Sciatic nerve (tissue), 2 donors: ENCODE data around the gene EZR. TPM values are rescaled to one million over a fixed set of nuclear protein-coding genes. Genes with fewer than 3 reads are reported as not detected.

Experiments used
- ATAC-seq: fragments of 200-7000 bp; cut with Tn5 transposase; one replicate; pipeline ENCODE4 v1.9.1; 2020; ENCODE audit warnings: mild to moderate bottlenecking, moderate library complexity
- DNase-seq: peaks from one replicate; pipeline ENCODE4 v3.0.0-alpha.2; 2020; ENCODE audit warnings: low spot score
- intact Hi-C: fragments of 100-400 bp; cut with DNase I; formaldehyde crosslinking; loops from one replicate; pipeline ENCODE4 v1.14.2; 2022
- total RNA-seq: library from RNA; stranded (reverse); fragmentation: NEBNext Ultra II Directional; extraction: Animal tissue kit (Norgen Biotek cat#: 25700); gene quantifications from one replicate; pipeline ENCODE4 v1.2.1, GENCODE V29; 2021
- donor health status: DM: no; HTN: no; CAD: no.
- donor health status: DM: no; HTN: no; CAD: no.

The EZR gene
- total RNA-seq, 1 donor from 2014 or later: 113 TPM

DNA sequence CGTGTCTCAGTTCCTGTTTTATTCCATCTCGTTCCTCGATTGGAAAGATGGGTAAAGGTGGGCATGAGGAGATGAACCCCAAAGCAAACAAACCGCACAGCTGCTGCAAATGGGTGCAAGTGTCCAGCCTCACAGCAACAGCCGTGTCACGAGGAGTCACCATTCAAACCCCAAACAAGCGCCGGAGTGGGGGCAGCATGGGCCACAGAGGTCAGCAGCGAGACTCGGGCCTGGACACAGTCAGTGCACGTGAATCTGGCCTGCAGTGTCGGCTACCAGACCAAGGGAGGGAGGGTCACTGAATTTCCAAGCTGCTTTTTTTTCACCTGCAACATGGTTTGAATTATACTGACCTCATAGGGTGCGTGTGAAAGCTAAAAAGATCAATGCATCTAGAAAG lies 63.5 kb downstream of the EZR start:
- DNase-seq: no peak
- no peak for ATAC-seq
- intact Hi-C loops: no loop called here

- intact Hi-C loops: no loop called here
- ATAC-seq: no peak
These were observed 64.4 kb downstream of the EZR start for GRCh38 chr6:158754738-158755137.

DNA sequence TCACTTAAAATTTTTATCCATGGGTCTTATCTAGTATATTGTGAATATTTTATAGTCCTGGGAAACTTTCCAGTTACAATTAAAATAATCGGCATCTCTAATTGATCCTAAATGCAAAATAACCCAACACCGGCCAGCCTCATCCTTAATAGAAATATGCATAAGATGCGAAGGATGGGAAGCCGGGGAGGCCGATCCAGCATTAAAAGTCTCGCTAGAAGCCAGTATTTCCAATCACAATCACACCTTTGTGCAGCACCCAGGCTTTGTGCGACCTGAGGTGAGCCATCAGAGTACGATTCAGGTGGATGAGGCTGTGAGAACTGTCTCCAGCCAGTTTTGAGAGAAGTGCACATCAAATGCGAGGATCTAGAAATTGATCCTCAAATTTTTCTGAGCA lies 65.4 kb downstream of the EZR start:
- intact Hi-C loops: no loop called here
- no peak for DNase-seq
- ATAC-seq: no peak

More at GRCh38 chr6:158754738-158755137, 64.4 kb downstream of the EZR start:
- no peak for DNase-seq

- intact Hi-C loops: no loop called here
- DNase-seq (no peak), ATAC-seq (peak; percentile 63)
These were observed 66.6 kb downstream of the EZR start for GRCh38 chr6:158752613-158753012.

GRCh38 chr6:158751921-158752320 lies 67.2 kb downstream of the EZR start:
- intact Hi-C loops: no loop called here
- no peak for ATAC-seq

DNA sequence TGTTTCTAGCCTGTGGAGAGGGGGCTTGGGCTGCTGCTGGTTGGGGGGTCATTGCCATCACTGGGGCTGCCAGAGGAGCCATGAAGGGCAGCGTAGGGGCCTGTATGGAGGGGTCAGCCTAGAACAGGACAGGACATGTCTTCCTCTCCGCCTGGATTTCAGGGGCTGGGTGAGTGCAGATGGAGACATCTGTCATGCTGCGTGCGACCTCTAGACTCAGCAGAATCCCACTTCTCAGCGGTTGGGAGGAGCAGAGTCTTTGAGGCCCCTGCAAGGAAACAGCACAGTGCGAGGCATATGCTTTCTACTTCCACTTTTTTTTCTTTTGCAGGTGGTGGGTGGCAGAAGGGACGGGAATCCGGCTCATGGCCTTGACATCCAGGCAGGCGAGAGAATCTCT lies 67.9 kb downstream of the EZR start:
- DNase-seq (no peak), ATAC-seq (no peak)
- intact Hi-C loops: no loop called here

More at GRCh38 chr6:158751921-158752320, 67.2 kb downstream of the EZR start:
- DNase-seq: no peak

DNA sequence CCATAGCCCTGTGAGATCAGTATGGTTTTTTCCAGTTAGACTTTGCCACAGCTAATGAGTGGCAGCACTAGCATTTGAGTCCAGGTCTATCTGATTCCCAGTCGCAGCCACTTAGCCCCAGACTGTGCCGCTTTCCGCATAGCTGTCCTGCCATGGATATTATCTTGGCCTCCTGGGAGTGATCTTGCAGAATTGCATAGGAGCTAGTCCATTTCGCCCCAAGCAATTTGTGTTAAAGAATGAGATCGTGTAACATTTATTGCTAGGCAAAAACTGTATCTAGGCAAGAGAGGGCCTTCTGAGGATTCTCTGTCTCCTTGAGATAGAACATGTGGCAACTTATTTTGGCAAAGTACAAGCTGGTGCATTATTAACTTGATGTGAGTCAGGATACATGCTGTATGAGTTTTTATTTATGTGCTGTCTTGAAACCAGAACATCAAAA lies 74.2 kb downstream of the EZR start:
- no peak for ATAC-seq

DNA sequence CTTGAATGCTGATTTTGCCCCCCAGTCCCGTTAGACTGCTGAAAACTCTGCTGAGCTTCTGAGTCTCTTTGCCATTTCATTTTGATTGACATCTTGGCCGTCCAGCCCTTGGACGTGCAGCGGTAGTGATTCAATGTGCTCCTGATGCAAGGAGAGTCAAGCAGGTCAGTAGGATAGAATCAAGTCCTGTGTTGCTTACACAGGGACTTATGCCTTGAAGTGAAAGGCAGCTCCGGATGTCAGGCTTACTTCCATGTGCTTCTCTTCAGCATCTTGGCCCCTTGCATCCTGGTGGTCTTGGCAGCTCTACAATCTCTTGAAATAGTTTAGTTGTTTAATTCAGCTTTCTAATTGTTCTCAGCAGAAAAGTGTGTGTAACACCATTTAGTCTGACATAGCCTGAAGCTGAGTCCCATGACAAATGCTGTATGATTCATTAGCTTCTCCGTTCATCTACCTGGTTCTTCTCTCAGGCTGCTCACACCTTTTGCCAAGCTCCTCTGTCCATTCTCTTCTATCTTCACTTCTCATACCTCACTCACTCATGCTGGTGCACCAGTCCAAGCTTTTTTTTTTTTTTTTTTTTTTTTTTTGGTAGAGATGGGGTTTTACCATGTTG lies 76.0 kb downstream of the EZR start:
- intact Hi-C loops: no loop called here
- DNase-seq: no peak
- no peak for ATAC-seq

More for the DNA sequence above, 74.2 kb downstream of the EZR start:
- no peak for DNase-seq
- intact Hi-C loops: no loop called here

- no peak for DNase-seq
- ATAC-seq: no peak
- intact Hi-C loops: no loop called here
These were observed 79.5 kb downstream of the EZR start for GRCh38 chr6:158739673-158740072.

GRCh38 chr6:158737710-158738615 lies 81.2 kb downstream of the EZR start:
- ATAC-seq (no peak), DNase-seq (no peak)
- intact Hi-C loops: no loop called here

DNA sequence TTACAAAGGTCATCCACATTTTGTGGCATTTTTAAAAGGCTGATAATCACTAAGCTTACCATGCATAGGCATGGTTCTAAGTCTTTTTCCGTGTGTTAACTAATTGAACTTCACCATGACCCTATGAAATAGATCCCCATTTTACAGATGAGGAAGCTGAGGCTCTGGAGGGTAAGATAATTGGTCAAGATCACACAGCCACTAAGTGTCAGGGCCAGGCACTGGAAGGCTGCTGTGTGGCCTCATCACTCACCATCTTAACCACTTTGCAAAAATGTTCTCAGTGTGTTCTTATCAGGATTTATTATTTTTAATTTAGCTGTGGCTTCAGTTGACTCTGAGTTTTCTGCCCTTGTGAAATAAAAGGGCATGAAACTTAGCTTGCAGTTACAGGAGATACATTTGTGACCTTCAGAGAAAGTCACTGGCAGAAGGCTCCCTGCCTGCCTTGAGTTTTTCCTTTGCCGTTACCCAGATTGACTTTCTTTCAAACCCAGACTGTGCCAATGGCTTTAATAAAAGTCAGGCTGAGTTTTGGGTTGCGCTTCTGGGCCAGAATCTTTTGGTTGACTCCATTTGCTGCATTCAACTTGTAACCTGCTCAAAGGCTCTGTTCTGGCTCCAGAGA lies 82.0 kb downstream of the EZR start:
- DNase-seq (no peak), ATAC-seq (no peak)
- intact Hi-C loops: no loop called here

DNA sequence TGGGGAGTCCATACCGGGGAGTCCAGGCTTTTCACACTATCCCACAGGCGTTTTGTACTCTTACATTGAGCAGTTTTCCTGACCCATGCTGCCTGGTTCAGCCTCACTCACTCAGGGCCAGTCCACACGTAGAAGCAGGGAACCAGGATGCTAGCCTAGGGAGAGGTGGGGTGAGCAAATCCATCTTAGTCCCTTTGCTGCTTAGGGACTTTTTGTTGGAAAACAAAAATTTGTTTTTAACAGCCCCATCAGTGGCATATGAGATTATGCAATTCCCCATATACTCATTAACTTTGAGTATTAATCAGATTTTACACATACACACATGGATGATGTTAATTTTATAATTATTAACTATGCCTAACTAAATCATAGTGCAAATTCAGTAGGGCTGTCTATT lies 84.2 kb downstream of the EZR start:
- intact Hi-C loops: no loop called here
- no peak for ATAC-seq
- DNase-seq: no peak

- ATAC-seq (no peak), DNase-seq (no peak)
- intact Hi-C loops: no loop called here
These were observed 88.6 kb downstream of the EZR start for GRCh38 chr6:158730541-158730907.

DNA sequence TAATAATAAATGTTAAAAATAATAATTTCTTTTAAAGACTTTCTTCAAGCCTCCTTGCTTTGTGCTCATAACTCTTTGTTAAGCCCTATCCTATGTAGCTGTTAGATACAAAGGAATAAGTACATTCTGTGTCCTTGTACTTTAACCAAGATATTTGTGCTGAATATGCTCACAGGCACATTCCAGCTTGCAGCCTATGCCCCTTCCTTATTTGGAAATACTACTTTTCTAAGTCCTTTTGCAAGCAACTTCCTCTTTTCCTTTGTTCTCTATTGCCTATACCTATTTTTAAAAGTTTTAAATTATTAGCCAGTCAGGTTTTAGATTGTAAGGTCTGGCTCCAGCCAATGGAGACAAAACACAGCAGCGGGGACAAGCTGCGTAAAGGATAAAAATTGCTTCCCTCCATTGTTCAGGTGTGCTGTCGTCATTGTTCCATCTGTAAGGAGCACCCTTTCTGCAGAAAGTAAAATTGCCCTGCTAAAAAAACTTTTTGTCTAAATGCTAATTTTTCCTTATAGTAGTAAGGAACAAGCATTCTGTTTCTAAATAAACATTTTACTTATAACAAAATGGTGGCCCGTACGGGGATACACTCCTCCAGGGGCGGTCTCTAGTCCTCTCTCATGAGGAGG lies 89.1 kb downstream of the EZR start:
- DNase-seq: no peak
- intact Hi-C loops: no loop called here
- no peak for ATAC-seq

- no peak for ATAC-seq
- DNase-seq: no peak
- intact Hi-C loops: no loop called here
These were observed 93.5 kb downstream of the EZR start for GRCh38 chr6:158725704-158726103.

DNA sequence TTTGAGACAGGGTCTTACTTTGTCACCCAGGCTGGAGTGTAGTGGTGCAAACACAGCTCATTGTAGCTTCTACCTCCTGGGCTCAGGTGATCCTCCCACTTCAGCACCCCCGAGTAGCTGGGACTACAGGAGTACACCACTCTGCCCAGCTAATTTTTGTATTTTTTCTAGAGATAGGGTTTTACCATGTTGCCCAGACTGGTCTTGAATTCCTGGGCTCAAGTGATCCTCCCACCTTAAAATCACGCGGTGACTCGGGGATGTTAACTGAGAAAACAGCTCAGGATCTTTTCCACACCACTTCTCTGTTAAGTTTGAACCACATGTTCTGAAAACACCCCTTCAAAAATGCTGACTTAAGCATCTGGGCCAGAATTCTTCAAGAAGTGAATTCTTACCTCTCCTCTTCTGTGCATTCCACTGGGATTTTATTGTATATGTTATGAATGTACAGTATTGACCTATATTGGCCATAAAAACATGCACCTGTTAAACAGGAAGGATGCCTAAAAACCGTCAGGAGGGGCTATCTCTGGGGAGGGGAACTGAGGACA lies 96.9 kb downstream of the EZR start:
- ATAC-seq (no peak), DNase-seq (no peak)
- intact Hi-C loops: no loop called here

DNA sequence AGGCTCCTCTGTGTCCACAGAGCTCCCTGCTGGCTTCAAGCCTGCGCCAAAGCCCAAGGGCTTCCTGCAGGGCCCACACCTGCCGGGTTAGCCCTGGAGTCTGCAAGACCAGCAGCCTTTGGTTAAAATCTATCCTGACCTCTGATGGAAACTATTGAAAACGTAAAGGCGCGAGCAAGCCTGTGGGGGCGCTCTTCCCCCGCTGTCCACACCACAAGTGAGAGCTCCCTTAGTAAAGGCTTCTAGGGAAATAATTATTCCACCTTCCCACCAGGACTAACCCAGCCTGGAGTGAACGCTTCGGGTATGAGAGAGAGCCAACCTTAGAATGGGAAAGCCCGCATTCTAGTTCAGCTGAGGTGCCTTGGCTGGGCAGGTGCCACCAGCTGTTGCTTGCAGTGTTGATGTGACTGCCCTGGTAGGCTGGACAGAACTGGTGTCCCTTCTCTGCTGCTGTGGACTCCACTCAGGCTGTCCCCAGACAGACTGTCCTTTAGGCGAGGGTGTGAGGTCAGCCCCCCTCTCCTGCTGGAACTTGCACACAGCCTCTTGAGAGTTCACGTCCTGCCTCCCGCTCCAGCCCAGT lies 100.6 kb downstream of the EZR start:
- DNase-seq (no peak), ATAC-seq (peak; percentile 30)
- intact Hi-C loops: no loop called here

DNA sequence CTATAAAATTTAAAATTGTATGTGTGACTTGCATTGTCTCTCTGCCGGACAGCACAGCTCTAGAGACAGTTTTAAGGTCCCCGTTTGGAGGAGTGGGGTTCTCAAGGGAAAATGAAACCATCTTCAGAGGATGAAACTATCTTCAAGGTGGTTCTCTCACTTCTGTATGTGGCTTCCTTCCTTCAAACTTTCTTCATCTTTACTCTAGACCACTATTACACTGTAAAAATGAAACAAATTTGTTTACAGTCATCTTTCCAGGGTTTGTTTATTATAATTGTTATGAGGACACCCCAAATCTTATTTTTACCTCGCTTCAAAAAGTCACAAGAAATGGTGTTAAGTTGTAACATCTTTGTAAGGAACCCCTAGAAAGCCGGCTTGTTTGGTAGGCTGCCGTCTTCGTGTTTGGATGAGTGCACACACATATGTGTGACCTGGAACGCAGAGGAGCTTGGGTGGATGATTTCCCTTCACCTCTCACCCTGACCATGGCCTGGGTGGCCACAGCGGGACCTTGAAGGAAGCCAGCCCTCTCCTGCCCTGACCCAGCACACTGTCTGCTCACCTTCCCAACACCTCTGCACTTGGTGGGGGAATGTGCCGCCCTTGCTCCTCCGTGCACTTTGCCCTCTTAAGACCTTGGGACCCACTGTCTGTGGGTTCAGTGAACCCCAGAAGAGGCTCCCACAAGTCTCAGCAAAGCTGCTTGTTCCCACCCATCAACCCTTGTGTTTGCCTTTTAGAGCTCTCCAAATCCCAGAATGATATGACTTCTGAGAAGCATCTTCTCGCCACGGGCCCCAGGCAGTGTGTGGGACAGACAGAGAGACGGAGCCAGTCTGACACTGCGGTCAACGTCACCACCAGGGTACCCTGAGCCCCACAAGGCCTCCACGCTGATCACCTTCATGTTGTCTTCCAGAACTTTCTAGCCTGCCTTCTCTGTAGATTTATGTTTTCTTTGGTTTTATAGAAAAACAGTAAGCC lies 101.5 kb downstream of the EZR start:
- intact Hi-C loops: no loop called here
- no peak for ATAC-seq
- DNase-seq: no peak
